ENCODE measurements around the gene ADAMTS2.

DNA sequence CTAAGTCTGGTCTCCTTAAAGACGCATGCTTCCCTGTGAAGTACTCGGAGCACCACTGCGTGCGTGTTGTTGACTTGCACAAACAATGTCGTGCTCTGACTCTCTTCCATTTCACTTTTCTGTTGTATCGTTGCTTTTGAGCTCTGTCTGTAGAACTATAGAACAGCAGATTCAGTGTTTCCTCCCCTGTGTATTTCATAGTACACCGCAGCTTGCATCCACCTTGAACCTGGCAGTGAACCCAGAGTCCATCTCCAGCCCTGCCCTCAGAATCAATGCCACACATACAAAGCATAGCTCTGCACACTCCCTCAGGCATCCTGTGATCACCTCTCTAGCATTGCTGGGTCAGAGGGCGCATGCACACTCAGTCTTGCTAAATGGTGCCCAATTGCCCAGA lies 37.2 kb upstream of the ADAMTS2 start:
- no peak for TF ChIP-seq POLR2AphosphoS5 (IDR thresholded peaks at IDR 0.05; ENCODE audit: low read depth, low read length)
- TF ChIP-seq POLR2A (IDR thresholded peaks at IDR 0.05; ENCODE audit: low read depth, low read length) = no peak
- TF ChIP-seq SPI1 (IDR thresholded peaks at IDR 0.05; ENCODE audit: low read depth, low read length) = no peak
- TF ChIP-seq TAF1 (IDR thresholded peaks at IDR 0.05; ENCODE audit: low read depth, low read length) = no peak
- TF ChIP-seq POU2F2 (IDR thresholded peaks at IDR 0.05; ENCODE audit: low read depth, low read length) = no peak
- TF ChIP-seq PAX5 (IDR thresholded peaks at IDR 0.05; ENCODE audit: insufficient read depth, low read length, severe bottlenecking) = no peak

Measured in GM12891 (cell line).